K562 (cell line): ENCODE data around the gene CHMP2A. TPM values are rescaled to one million over a fixed set of nuclear protein-coding genes. Genes with fewer than 3 reads are reported as not detected.

Experiments
- CAMTA2 ChIP-seq: fragments of 250-450 bp; sonication (Bioruptor Pico); conservative IDR thresholded peaks from 2 replicates; pipeline ENCODE4 v1.5.1; 2022
- CSDE1 ChIP-seq, 2 experiments: fragments of 450-650 bp; IDR thresholded peaks; 2 replicates each; pipeline ENCODE4 v1.6.1; 2016; ENCODE audit warnings: mild to moderate bottlenecking in 1 of 2
- DIDO1 ChIP-seq: fragments of 450-650 bp; IDR thresholded peaks from 2 replicates; pipeline ENCODE4 v1.6.1; 2016; ENCODE audit warnings: low read depth, missing biosample characterization, missing genetic modification characterization
- FOXA1 ChIP-seq: fragments of 450-650 bp; IDR thresholded peaks from 2 replicates; pipeline ENCODE4 v1.6.1; 2016; ENCODE audit warnings: mild to moderate bottlenecking, borderline replicate concordance
- GABPA ChIP-seq: fragments of 200-800 bp; sonication (Bioruptor generic); conservative IDR thresholded peaks from 2 replicates; pipeline ENCODE4 v1.6.1; 2016; ENCODE audit warnings: low read depth, missing genetic modification characterization, missing compliant biosample characterization
- HCFC1 ChIP-seq: IDR thresholded peaks from 2 replicates; pipeline ENCODE4 v1.6.1; 2012; ENCODE audit warnings: low read depth, low read length, improper control_type of control experiment
- KDM1A ChIP-seq, 2 experiments: fragments of 450-650 bp; IDR thresholded peaks; 2 replicates each; pipeline ENCODE4 v1.6.1; 2016; ENCODE audit warnings: mild to moderate bottlenecking in 2 of 2
- NFIC ChIP-seq: fragments of 450-650 bp; IDR thresholded peaks from 2 replicates; pipeline ENCODE4 v1.6.1; 2017; ENCODE audit warnings: mild to moderate bottlenecking, inconsistent platforms
- PHTF2 ChIP-seq: fragments of 250-450 bp; sonication (Bioruptor Pico); IDR thresholded peaks from 2 replicates; pipeline ENCODE4 v1.5.0; 2021; ENCODE audit warnings: mild to moderate bottlenecking
- POLR2B ChIP-seq: fragments of 450-650 bp; IDR thresholded peaks from 2 replicates; pipeline ENCODE4 v1.6.1; 2018; ENCODE audit warnings: low read depth; ENCODE audit not compliant: partially characterized antibody
- RHOXF2B ChIP-seq: fragments of 250-450 bp; sonication (Bioruptor Pico); conservative IDR thresholded peaks from 2 replicates; pipeline ENCODE4 v1.5.1; 2021
- SMAD4 ChIP-seq: fragments of 250-450 bp; sonication (Bioruptor Pico); conservative IDR thresholded peaks from 2 replicates; pipeline ENCODE4 v1.8.0; 2021; ENCODE audit warnings: inconsistent platforms, mild to moderate bottlenecking, moderate library complexity
- TBL1XR1 ChIP-seq, 2 experiments: IDR thresholded peaks; 2 replicates each; pipeline ENCODE4 v1.6.1; 2012; ENCODE audit warnings: improper control_type of control experiment in 2 of 2, low read length in 2 of 2, mild to moderate bottlenecking in 1 of 2
- TBP ChIP-seq: optimal IDR thresholded peaks from 2 replicates; pipeline ENCODE3; 2011; ENCODE audit warnings: low read depth, low read length, improper control_type of control experiment
- ZNF133 ChIP-seq: fragments of 250-450 bp; sonication (Bioruptor Pico); IDR thresholded peaks from 2 replicates; pipeline ENCODE4 v1.4.0; 2020; ENCODE audit warnings: mild to moderate bottlenecking
- polyA plus RNA-seq, 8 experiments: library from polyadenylated mRNA; depleted of rRNA in 4 of 8; stranded (reverse) in 5 of 8; unstranded in 3 of 8; fragments of >200 nt; fragmentation: Nextera tagmentation in 2 of 8; fragmentation: Illumina TruSeq in 1 of 8; extraction: Ambion mirVana in 2 of 8; extraction: Trizol in 1 of 8; gene quantifications; 2 replicates each; pipeline versions ENCODE4 v1.2.1 to v1.2.3, GENCODE V29; 2011 to 2014; ENCODE audit warnings: inconsistent platforms in 1 of 8, missing spikeins in 1 of 8
- total RNA-seq, 7 experiments: library from RNA; depleted of rRNA in 6 of 7; stranded (reverse); fragments of >200 nt in 6 of 7; fragmentation: Illumina TruSeq in 2 of 7; extraction: Trizol in 2 of 7; gene quantifications; 2 replicates each; pipeline versions ENCODE4 v1.2.1 to v1.2.3, GENCODE V29; 2011 to 2021; ENCODE audit warnings: low replicate concordance in 1 of 7
- TF ChIP-seq, protein P1 (sequence below): IDR thresholded peaks from 2 replicates; pipeline ENCODE4 v1.6.1; 2016; ENCODE audit warnings: missing genetic modification characterization, missing compliant biosample characterization
- TF ChIP-seq, protein P2 (sequence below): sonication (generic); formaldehyde crosslinking; IDR thresholded peaks from 2 replicates; pipeline ENCODE4 v1.8.0; 2022; ENCODE audit warnings: mild to moderate bottlenecking, missing genetic modification reagents
- TF ChIP-seq, protein P3 (sequence below), 2 experiments: fragments of 200-800 bp in 1 of 2; sonication (Bioruptor generic) in 1 of 2; sonication (generic) in 1 of 2; formaldehyde crosslinking in 1 of 2; IDR thresholded peaks in 1 of 2; conservative IDR thresholded peaks in 1 of 2; 2 replicates each; pipeline versions ENCODE4 v1.5.0 to v1.6.1; 2016 to 2020; ENCODE audit warnings: missing compliant biosample characterization in 1 of 2, missing genetic modification characterization in 1 of 2, missing genetic modification reagents in 1 of 2
- TF ChIP-seq, protein P4 (sequence below), 2 experiments: fragments of 450-650 bp; conservative IDR thresholded peaks; 2 replicates each; pipeline ENCODE4 v1.6.1; 2017; ENCODE audit warnings: mild to moderate bottlenecking in 2 of 2, moderate library complexity in 2 of 2

CHMP2A gene
- total and polyA plus RNA-seq, 9 of the 15 experiments (the other 6 are each of a cell fraction or from before 2014, with no cell fraction given): 57.6 to 159 (median 87.2) TPM

DNA sequence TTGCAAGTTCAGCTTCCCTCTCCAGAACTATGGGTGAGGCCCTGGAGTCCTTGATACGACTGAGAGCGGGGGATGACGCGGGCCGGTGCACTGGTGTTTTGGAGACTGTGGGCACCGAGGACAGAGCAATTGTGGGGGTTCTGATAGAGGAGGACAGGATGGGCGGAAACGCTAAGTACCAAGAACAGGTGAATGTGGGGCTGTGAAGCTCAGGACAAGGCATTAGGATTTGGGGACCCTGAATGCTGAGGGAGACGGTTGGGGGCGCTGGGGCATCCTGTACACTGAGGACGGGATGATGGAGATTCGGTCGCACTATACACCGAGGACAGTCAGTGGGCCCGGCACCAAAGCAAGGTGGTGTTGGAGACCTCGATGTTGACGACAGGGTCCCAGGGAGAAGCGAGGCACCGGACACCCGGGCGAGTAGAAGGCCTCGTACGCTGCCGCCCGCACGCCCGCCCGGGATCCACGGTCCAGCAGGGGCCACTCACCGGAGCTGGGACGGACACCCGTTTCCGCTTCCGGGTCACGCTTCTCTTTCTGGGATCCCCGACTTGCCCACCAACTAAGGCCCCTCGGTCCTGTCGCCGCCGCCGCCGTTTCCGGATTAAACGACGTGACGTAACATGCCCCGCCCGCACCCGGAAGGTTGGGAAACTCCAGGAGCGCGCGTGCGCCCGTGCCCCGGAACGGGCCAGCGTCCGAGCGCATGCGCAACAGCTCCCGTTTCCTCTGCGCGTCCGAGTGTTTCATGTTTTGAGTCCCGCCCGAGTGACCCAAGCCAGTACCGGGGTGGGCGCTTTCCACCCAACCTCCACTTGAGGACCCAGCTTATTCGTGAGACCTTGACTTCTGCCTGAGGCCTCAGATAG lies at the start of gene CHMP2A (continued):
- TF ChIP-seq, protein P1, sequence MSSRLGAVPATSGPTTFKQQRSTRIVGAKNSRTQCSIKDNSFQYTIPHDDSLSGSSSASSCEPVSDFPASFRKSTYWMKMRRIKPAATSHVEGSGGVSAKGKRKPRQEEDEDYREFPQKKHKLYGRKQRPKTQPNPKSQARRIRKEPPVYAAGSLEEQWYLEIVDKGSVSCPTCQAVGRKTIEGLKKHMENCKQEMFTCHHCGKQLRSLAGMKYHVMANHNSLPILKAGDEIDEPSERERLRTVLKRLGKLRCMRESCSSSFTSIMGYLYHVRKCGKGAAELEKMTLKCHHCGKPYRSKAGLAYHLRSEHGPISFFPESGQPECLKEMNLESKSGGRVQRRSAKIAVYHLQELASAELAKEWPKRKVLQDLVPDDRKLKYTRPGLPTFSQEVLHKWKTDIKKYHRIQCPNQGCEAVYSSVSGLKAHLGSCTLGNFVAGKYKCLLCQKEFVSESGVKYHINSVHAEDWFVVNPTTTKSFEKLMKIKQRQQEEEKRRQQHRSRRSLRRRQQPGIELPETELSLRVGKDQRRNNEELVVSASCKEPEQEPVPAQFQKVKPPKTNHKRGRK (tag): no peak
- TF ChIP-seq POLR2B (peak; percentile 96), FOXA1 (no peak), GABPA (tag) (peak; percentile 99), CSDE1 (IDR thresholded peaks at IDR 0.05) (no peak), SMAD4 (CRISPR knock-in tag) (0 out of 2 replicates have a peak, but pooled peaks have one; percentile 73), ZNF133 (no peak), TBL1XR1 (IDR thresholded peaks at IDR 0.05; ENCODE audit: low read length in 2 of 2) (peak in 1 of 2 experiments; percentile 59; a peak in 1 of 4 replicates), KDM1A (IDR thresholded peaks at IDR 0.05) (no peak), NFIC (no peak), TBP (no peak), DIDO1 (tag) (peak; percentile 76), CAMTA2 (peak; percentile 95), RHOXF2B (CRISPR knock-in tag) (peak; percentile 84), PHTF2 (CRISPR knock-in tag) (no peak), HCFC1 (peak; percentile 84)
- TF ChIP-seq, protein P2, sequence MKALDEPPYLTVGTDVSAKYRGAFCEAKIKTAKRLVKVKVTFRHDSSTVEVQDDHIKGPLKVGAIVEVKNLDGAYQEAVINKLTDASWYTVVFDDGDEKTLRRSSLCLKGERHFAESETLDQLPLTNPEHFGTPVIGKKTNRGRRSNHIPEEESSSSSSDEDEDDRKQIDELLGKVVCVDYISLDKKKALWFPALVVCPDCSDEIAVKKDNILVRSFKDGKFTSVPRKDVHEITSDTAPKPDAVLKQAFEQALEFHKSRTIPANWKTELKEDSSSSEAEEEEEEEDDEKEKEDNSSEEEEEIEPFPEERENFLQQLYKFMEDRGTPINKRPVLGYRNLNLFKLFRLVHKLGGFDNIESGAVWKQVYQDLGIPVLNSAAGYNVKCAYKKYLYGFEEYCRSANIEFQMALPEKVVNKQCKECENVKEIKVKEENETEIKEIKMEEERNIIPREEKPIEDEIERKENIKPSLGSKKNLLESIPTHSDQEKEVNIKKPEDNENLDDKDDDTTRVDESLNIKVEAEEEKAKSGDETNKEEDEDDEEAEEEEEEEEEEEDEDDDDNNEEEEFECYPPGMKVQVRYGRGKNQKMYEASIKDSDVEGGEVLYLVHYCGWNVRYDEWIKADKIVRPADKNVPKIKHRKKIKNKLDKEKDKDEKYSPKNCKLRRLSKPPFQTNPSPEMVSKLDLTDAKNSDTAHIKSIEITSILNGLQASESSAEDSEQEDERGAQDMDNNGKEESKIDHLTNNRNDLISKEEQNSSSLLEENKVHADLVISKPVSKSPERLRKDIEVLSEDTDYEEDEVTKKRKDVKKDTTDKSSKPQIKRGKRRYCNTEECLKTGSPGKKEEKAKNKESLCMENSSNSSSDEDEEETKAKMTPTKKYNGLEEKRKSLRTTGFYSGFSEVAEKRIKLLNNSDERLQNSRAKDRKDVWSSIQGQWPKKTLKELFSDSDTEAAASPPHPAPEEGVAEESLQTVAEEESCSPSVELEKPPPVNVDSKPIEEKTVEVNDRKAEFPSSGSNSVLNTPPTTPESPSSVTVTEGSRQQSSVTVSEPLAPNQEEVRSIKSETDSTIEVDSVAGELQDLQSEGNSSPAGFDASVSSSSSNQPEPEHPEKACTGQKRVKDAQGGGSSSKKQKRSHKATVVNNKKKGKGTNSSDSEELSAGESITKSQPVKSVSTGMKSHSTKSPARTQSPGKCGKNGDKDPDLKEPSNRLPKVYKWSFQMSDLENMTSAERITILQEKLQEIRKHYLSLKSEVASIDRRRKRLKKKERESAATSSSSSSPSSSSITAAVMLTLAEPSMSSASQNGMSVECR (CRISPR knock-in tag): no peak
- TF ChIP-seq, protein P3, sequence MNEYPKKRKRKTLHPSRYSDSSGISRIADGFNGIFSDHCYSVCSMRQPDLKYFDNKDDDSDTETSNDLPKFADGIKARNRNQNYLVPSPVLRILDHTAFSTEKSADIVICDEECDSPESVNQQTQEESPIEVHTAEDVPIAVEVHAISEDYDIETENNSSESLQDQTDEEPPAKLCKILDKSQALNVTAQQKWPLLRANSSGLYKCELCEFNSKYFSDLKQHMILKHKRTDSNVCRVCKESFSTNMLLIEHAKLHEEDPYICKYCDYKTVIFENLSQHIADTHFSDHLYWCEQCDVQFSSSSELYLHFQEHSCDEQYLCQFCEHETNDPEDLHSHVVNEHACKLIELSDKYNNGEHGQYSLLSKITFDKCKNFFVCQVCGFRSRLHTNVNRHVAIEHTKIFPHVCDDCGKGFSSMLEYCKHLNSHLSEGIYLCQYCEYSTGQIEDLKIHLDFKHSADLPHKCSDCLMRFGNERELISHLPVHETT (CRISPR knock-in tag; conservative IDR thresholded peaks at IDR 0.05 in 1 of 2, IDR thresholded peaks at IDR 0.05 in 1 of 2): peak in 1 of 2 experiments; percentile 99; a peak in 2 of 4 replicates
- TF ChIP-seq, protein P4, sequence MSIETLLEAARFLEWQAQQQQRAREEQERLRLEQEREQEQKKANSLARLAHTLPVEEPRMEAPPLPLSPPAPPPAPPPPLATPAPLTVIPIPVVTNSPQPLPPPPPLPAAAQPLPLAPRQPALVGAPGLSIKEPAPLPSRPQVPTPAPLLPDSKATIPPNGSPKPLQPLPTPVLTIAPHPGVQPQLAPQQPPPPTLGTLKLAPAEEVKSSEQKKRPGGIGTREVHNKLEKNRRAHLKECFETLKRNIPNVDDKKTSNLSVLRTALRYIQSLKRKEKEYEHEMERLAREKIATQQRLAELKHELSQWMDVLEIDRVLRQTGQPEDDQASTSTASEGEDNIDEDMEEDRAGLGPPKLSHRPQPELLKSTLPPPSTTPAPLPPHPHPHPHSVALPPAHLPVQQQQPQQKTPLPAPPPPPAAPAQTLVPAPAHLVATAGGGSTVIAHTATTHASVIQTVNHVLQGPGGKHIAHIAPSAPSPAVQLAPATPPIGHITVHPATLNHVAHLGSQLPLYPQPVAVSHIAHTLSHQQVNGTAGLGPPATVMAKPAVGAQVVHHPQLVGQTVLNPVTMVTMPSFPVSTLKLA (conservative IDR thresholded peaks at IDR 0.05): peak; percentile 82 to 90
